ENCODE data around the gene PLA2G12B. TPM values are rescaled to one million over a fixed set of nuclear protein-coding genes. Genes with fewer than 3 reads are reported as not detected.
"Not testable (repeated sequence)": the region's sequence is repeated elsewhere in the genome, so short reads cannot be mapped to it uniquely, and the experiment has no call there.

PLA2G12B gene
- total RNA-seq, 1 donor from 2014 or later: not detected

DNA sequence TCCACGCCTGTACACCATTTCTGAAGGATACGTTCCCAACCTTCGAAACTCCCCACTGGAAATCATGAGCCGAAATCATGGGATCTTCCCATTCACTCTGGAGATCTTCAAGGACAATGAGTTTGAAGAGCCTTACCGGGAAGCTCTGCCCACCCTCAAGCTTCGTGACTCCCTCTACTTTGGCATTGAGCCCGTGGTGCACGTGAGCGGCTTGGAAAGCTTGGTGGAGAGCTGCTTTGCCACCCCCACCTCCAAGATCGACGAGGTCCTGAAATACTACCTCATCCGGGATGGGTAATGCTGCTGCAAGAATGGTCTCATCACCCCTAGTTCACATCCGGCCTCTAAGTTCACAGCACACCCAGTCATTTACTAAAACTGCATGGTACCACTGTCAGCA lies 30.3 kb downstream of the PLA2G12B start:
- TF ChIP-seq, protein P1, sequence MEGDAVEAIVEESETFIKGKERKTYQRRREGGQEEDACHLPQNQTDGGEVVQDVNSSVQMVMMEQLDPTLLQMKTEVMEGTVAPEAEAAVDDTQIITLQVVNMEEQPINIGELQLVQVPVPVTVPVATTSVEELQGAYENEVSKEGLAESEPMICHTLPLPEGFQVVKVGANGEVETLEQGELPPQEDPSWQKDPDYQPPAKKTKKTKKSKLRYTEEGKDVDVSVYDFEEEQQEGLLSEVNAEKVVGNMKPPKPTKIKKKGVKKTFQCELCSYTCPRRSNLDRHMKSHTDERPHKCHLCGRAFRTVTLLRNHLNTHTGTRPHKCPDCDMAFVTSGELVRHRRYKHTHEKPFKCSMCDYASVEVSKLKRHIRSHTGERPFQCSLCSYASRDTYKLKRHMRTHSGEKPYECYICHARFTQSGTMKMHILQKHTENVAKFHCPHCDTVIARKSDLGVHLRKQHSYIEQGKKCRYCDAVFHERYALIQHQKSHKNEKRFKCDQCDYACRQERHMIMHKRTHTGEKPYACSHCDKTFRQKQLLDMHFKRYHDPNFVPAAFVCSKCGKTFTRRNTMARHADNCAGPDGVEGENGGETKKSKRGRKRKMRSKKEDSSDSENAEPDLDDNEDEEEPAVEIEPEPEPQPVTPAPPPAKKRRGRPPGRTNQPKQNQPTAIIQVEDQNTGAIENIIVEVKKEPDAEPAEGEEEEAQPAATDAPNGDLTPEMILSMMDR (IDR thresholded peaks at IDR 0.05; ENCODE audit: unreplicated experiment): no peak

DNA sequence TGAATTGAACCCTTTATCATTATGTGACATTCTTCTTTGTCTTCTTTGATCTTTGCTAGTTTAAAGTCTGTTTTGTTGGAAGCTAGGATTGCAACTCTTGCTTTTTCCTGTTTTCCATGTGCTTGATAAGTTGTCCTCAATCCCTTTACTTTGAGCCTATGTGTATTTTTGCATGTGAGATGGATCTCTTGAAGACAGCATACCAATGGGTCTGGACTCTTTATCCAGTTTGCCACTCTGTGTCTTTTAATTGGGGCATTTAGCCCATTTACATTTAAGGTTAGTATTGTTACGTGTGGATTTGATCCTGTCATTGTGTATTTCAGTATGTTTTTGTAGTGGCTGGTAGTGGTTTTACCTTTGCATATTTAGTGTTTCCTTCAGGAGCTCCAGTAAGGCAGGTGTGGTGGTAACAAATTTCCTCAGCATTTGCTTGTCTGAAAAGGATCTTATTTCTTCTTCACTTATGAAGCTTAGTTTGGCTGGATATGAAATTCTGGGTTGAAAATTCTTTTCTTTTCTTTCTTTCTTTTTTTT lies 33.4 kb downstream of the PLA2G12B start:
- not testable (repeated sequence) for H3K4me1 Mint-ChIP-seq (ENCODE audit: unreplicated experiment); H3K9me3 Mint-ChIP-seq (ENCODE audit: unreplicated experiment); H3K27ac Mint-ChIP-seq (ENCODE audit: unreplicated experiment)

More for the DNA sequence above, 30.3 kb downstream of the PLA2G12B start:
- peaks cover 8% of the 10 kb centered on the region for H3K9me3 Mint-ChIP-seq (ENCODE audit: unreplicated experiment)
- no peak overlapping the region for H3K27ac Mint-ChIP-seq (ENCODE audit: unreplicated experiment)
- H3K36me3 Mint-ChIP-seq (ENCODE audit: low read depth, unreplicated experiment): peaks cover 30% of the 10 kb centered on the region
- no peaks in the 10 kb centered on the region for H3K27me3 Mint-ChIP-seq (ENCODE audit: unreplicated experiment)
- peak overlapping the region; percentile 47 for H3K4me3 Mint-ChIP-seq (ENCODE audit: unreplicated experiment)
- no peak for DNase-seq (ENCODE audit: low spot score)
- peaks cover 3% of the 10 kb centered on the region for H3K4me1 Mint-ChIP-seq (ENCODE audit: unreplicated experiment)

DNA sequence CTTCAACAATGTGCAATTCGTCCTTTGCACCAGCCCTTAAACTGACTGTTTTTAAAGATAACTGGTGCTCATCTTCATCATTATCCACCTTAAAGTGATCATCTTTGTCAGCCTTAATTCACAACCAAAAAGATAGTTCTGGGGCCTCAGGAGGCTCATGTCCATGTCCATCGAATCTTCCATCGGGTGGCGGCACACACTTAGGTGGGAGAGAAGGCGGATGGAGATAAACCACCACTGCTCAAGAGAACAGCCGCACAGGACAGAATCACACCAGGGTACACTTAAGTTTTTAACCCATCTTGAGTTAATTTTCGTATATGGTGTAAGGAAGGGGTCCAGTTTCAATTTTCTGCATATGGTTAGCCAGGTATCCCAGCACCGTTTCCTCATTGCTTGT lies 36.3 kb downstream of the PLA2G12B start:
- no peak for DNase-seq (ENCODE audit: low spot score)
- H3K9me3 Mint-ChIP-seq (ENCODE audit: unreplicated experiment): peaks cover 8% of the 10 kb centered on the region
- TF ChIP-seq, protein P1 (IDR thresholded peaks at IDR 0.05; ENCODE audit: unreplicated experiment): no peak
- peaks cover 32% of the 10 kb centered on the region for H3K36me3 Mint-ChIP-seq (ENCODE audit: low read depth, unreplicated experiment)
- H3K4me3 Mint-ChIP-seq (ENCODE audit: unreplicated experiment): no peak overlapping the region
- H3K27ac Mint-ChIP-seq (ENCODE audit: unreplicated experiment): no peak overlapping the region
- no peaks in the 10 kb centered on the region for H3K4me1 Mint-ChIP-seq (ENCODE audit: unreplicated experiment)
- H3K27me3 Mint-ChIP-seq (ENCODE audit: unreplicated experiment): no peaks in the 10 kb centered on the region

More for the DNA sequence above, 33.4 kb downstream of the PLA2G12B start:
- not testable (repeated sequence) for H3K27me3 Mint-ChIP-seq (ENCODE audit: unreplicated experiment); DNase-seq (ENCODE audit: low spot score); H3K4me3 Mint-ChIP-seq (ENCODE audit: unreplicated experiment)
- peaks cover 28% of the 10 kb centered on the region for H3K36me3 Mint-ChIP-seq (ENCODE audit: low read depth, unreplicated experiment)

DNA sequence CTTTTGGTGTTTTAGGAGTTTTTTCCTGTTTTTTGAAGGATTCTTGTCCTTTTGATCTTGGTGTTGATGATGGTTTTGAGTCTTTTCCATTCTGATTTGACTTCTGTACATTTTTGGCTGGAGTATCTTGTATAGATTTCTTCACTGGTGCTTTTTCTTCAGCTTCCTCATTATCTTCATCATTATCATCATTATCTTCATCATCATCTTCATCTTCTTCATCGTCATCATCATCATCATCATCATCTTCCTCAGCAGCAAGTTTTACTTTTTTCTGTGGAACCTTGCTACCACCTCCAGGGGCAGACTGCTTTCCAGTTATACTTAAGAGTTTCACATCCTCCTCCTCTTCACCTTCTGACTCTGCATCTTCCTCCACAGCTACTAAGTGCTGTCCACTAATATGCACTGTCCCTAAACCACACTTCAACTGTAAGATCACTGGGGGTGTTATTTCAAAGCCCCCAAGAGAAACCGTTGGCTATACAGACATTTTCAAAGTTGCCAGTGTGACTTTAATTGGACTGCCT lies 36.7 kb downstream of the PLA2G12B start:
- not testable (repeated sequence) for DNase-seq (ENCODE audit: low spot score); H3K27ac Mint-ChIP-seq (ENCODE audit: unreplicated experiment); H3K27me3 Mint-ChIP-seq (ENCODE audit: unreplicated experiment); H3K9me3 Mint-ChIP-seq (ENCODE audit: unreplicated experiment); H3K4me3 Mint-ChIP-seq (ENCODE audit: unreplicated experiment); H3K4me1 Mint-ChIP-seq (ENCODE audit: unreplicated experiment)
- peaks cover 32% of the 10 kb centered on the region for H3K36me3 Mint-ChIP-seq (ENCODE audit: low read depth, unreplicated experiment)

DNA sequence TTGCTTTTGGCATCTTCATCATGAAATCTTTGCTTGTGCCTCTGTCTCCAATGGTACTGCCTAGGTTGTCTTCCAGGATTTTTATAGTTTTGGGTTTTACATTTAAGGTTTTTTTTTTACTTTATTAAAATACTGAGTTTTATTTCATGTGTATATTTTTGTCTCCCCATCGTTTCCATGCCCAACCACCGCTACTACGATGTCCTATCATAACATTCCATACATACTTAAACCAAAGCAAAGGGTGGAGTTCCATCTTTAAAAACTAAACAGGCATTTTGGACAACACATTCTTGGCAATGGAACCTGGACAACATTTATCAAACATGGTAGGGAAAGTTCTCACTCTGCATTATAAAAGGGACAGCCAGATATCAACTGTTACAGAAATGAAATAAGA lies 37.4 kb downstream of the PLA2G12B start:
- H3K9me3 Mint-ChIP-seq (ENCODE audit: unreplicated experiment); H3K27me3 Mint-ChIP-seq (ENCODE audit: unreplicated experiment); DNase-seq (ENCODE audit: low spot score); H3K27ac Mint-ChIP-seq (ENCODE audit: unreplicated experiment); H3K4me1 Mint-ChIP-seq (ENCODE audit: unreplicated experiment); H3K4me3 Mint-ChIP-seq (ENCODE audit: unreplicated experiment): not testable (repeated sequence)
- peaks cover 28% of the 10 kb centered on the region for H3K36me3 Mint-ChIP-seq (ENCODE audit: low read depth, unreplicated experiment)

DNA sequence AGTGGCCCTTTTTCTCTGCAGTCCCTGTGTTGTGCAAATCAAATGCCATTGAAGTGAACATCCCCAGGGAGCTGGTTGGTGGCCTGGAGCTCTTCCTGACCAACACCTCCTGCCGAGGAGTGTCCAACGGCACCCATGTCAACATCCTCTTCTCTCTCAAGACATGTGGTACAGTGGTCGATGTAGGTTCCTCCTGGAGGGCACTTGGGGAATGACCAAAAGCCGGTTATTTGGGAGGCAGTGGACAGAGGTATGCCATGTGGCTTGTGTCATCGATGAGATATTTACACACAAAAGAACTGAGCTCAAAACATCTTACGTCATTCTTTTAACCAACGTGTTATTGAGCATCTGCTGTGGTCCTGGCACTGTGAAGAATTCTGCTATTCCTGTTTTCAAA lies 41.3 kb downstream of the PLA2G12B start:
- DNase-seq (ENCODE audit: low spot score): no peak
- no peaks in the 10 kb centered on the region for H3K9me3 Mint-ChIP-seq (ENCODE audit: unreplicated experiment)
- no peaks in the 10 kb centered on the region for H3K27me3 Mint-ChIP-seq (ENCODE audit: unreplicated experiment)
- no peak overlapping the region for H3K4me3 Mint-ChIP-seq (ENCODE audit: unreplicated experiment)
- H3K4me1 Mint-ChIP-seq (ENCODE audit: unreplicated experiment): no peaks in the 10 kb centered on the region
- TF ChIP-seq, protein P1 (IDR thresholded peaks at IDR 0.05; ENCODE audit: unreplicated experiment): no peak
- H3K27ac Mint-ChIP-seq (ENCODE audit: unreplicated experiment): no peak overlapping the region
- peaks cover 7% of the 10 kb centered on the region for H3K36me3 Mint-ChIP-seq (ENCODE audit: low read depth, unreplicated experiment)
